ENCODE data around the gene CARMIL1. TPM values are rescaled to one million over a fixed set of nuclear protein-coding genes. Genes with fewer than 3 reads are reported as not detected.

The CARMIL1 gene
- total RNA-seq, 1 donor from 2014 or later: 14.0 TPM

DNA sequence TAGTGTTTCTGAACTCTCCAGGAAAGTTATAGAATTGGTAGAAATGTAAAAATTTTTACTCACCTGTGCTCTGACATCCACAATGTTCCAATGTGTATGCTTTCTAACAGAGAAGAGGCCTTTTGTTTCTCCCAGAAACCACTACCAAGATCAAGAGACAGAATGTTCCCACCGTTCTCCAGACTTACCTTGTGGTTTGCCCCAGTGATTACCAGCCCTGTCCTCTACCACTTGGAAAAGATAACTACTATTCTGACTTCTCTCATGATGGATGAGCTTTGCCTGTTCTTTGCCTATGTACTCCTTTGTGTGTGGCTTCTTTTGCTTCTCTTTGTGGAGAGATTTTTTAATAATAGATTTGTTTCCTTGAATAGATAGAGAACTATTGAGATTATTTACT, 199.8 kb downstream of the CARMIL1 start:
- no peak for DNase-seq

DNA sequence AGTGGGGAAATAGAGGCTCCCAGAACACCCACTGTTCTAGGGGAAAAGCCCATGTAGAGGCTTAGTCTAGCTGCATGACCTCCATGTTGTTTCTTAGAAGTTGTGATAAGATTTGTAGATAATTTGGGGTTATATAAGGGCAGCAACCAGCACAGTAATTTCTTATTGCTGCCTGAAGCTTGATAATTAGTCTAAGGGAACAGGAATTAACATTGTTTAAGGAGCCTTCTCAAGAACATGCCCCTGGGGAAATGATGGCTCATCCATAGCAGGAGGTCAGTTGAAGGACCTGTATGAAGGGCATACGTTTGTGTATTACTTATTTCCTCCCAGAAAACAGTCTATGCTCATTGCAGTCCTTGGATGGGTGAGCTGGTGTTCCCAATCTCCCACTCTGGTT, 202.1 kb downstream of the CARMIL1 start:
- no peak for DNase-seq

DNA sequence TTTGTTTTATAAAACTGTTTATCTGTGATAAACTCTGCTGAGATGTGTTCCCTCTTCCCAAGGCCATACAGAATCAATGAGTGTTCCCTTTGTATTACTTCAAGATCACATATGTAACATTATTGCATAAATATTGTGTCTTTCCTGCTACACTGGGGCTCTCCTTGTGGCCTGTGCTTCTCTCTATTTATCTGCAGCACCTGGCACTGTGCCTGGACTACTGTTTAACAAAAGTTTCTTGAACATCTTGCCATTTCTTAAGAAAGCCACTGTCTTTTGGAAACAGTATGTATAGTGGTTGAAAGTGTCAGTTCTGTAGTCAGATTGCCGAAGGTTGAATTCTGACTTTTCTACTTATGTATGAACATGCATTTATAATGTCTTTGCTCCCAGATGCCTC, 203.8 kb downstream of the CARMIL1 start:
- DNase-seq: no peak

DNA sequence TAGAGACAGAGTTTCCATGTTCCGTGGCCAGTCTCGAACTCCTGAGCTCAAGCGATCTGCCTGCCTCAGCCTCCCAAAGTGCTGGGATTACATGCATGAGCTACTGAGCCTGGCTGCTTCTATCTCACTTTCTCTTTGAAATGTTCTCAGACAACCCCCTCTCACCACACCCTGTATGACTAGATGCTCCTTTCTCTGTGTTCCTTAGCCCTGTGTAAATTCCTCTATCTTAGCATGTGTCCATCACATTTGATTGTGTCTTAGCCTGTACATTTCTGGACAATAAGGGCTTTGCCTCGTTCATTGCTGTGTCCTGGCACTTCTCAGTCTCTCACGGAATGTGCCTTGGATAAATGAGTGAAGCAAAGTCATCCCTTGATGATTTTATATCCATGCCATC, 204.8 kb downstream of the CARMIL1 start:
- DNase-seq: no peak

GRCh38 chr6:25484900-25485299, 205.7 kb downstream of the CARMIL1 start:
- DNase-seq: no peak

DNA sequence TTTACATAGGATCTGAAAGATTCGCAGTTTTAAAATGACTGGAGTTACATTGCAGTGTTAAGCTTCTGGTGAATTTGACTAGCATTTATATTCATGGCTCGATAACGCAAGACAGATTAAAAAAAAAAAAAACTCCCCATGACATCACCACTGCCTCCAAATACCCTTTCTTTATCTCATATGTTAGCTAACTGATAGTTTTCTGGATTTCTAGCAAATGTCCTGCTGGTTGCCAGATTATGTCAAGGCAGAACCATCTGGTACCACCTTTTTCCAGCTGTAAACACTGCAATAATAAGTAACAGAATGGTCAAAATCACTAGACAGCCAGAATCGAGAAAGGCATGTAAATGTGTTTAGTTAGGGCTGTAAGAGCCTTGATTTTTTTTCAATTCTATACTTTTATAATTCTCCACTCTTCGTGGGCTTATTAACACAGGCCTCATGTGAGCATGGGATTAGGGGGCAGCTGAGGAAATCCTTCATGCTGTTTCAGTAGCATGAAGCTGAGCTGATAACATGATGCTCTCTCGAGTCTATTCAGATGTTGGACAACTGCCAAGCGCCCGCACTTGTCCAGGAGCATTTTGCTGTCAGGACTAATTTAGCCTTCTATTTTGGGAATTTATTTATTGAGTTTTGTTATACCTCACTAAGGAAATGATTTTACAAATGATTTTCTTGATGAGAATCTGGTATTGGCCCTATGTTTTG, 206.8 kb downstream of the CARMIL1 start:
- DNase-seq: peak; percentile 90

- no peak for DNase-seq
These were observed 207.4 kb downstream of the CARMIL1 start for GRCh38 chr6:25486550-25486949.

GRCh38 chr6:25487012-25487411, 207.8 kb downstream of the CARMIL1 start:
- no peak for DNase-seq

DNA sequence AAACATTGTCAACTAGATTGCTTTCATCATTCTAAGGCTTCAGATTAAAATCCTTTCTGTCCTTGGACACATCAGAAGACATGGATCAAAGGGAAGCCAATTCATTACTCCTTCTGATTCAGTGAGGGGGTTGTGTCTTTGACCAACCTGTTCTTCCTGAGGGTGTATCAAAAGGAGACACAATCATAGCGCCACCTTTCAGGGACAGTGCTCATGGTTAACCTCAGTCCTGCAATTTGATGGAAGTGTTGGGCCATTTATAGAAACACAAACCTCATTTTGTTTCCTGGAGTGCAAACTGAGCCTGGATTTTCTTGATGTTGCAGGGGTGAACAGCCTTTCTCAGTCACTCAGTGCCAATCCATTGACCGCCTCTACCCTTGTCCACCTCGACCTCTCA, 209.0 kb downstream of the CARMIL1 start:
- no peak for DNase-seq

GRCh38 chr6:25489399-25489798, 210.2 kb downstream of the CARMIL1 start:
- no peak for DNase-seq

- DNase-seq: peak; percentile 87
These were observed 211.0 kb downstream of the CARMIL1 start for GRCh38 chr6:25490018-25490801.

DNA sequence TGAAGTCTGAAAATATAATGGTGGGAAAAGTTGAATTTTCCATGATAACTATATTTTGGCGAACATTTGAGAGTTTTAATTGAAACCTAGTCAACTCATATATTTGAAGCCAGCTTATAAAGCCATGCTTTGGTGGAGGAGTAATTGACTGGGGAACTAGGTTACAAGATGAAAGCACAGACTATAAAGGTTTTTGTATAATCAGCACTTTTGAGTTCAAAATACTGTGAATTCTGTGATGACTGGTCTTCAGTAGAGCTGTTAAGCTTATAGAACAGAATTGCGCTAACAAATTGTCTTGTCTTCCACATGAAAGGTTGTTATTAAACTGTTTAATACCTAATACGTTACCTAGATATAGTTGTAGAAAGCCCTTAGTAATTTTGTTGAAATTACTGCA, 213.8 kb downstream of the CARMIL1 start:
- DNase-seq: no peak

DNA sequence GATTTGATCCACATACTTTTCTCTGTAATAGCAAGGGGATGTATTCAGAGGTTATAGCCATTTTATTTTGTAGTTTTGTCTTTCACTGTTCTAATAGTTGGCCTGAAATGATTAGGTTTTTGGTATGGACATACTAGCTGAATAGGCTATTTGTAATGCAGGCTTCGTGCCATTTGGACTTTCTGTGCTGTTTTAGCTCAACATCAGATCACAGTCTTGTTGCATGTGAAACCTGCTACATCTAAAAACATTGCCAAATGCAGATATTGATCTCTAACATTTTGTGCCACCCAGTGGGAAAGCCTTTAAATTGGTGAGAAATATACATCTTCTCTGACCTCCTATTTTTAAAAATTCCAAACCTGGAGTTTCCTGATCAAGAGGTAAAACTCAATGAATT, 215.3 kb downstream of the CARMIL1 start:
- no peak for DNase-seq

DNA sequence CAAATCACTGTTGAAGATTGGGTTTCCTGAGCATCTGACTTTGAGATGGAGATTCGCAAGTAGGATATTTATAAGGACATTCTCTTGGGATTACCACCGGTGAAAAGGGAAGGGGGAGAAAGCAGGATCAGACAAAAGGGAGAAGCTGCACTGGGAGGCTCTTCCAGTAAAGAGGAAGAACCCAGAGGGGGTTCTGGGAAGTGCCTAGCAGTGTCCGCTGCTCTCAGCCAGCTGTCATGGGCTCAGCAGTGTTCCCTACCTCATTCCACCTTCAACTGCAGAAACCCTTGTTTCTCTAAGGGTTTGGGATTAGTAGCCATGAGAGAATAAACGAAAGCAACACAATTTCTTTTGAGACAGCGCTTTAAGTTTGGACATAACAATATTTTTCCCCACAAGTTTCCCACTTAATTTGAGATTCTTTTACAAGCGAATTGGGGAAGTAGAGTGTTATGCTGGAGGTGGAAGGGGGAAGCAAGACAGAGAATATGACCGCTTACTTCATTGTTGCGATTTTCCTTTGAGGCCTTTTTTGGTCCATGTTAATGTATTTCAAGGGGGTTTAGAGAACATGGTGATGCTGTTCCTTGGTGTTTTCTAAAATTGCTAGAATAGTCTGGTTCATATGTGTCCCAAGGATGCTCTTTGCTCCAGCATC, 218.3 kb downstream of the CARMIL1 start:
- no peak for DNase-seq

DNA sequence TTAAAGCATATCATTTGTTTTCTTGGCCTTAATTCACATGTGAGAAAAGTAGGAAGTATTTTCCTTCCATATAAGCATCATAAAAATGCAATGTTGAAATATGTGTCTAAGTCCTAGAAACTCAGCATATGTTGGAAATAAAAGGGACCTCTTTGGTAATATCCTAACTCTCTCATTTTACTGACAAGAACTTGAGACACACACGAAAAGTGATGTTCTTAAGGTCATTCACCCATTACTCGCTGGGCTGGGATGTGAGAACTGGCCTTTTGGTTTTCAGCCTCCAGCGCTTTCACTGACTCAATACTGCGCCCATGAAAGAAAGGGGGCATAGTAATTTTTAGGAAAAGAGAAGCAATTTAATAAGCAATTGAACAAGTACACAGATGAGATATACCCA, 219.3 kb downstream of the CARMIL1 start:
- no peak for DNase-seq

DNA sequence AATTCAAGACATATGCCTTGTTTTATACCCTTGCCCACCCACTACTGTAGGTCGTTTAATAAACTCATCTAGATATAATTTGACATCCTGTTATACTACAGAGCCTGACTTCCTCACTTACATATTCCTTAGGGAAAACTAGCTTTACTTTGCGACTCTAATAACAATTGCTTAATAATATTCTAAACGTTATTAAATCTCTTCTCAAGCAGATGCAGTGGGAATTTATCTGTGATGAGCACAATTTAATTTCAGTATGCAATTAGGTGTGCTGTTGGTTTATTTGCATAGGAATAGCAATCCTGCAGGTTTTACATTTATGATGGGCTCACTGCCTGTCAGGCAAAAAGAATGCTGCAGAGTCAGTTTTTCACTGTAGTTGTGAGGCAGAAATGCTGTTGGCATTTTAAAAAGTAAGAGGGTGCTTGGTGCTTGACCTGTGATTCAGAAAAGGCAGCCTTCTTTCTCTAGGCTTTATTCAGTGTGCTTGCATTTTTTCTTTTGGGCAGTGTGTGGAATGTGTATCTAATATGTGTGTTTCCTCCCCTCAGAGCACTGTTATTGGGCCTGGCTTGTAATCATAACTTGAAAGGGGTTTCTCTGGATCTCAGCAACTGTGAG, 220.6 kb downstream of the CARMIL1 start:
- DNase-seq: no peak

GRCh38 chr6:25503686-25504085, 224.5 kb downstream of the CARMIL1 start:
- no peak for DNase-seq

GRCh38 chr6:25504661-25505060, 225.5 kb downstream of the CARMIL1 start:
- no peak for DNase-seq

DNA sequence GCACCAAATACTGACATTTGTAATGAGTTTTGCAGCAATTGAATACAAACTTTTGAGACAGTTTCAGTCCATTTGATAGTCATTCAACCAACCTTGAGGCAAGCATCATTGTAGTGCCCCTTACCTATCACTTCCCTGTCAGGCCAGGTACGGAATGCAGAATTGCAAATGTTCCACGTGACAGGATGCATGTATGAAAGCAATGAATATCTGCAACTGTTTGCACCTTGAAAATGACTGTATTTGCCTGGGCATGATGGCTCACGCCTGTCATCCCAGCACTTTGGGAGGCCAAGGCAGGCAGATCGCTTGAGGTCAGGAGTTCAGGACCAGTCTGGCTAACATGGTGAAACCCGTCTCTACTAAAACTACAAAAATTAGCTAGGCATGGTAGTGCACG, 226.8 kb downstream of the CARMIL1 start:
- no peak for DNase-seq

DNA sequence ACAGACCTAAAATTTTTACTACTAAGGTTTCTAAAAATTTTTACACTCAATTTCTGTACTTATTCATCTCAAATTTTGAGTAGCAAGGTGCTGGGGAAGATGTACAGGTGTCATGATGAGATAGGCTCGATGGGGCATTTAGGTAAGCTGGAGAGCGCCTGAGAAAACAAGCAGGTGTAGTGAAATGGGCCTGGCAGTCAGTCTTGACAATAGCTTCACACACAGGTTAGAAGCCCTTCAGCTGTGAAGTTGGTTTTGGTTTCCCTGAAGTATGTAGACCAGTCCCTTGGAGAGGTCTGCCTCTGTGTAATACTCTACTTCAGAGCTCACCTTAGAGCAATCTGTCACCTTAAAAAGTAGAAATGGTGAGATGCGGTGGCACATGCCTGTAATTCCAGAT, 228.9 kb downstream of the CARMIL1 start:
- no peak for DNase-seq

DNA sequence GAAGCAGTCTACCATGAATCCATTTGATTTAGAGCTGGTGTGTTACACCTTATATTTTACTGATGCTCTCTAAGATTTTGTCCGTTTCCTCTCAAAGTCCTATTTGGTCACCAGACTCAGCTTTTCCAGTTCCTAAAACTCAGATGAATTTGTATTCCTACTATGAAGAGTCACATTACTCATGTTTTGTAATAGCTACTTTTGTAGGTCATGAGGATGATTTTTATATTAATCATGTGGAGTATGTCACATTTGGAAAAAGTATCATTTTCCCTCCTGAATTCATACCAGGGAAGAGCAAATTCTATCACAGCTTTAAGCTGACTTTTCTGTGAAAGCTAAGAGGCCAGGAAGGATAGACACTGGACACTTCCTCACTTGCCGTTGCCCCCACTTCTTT, 232.2 kb downstream of the CARMIL1 start:
- no peak for DNase-seq

DNA sequence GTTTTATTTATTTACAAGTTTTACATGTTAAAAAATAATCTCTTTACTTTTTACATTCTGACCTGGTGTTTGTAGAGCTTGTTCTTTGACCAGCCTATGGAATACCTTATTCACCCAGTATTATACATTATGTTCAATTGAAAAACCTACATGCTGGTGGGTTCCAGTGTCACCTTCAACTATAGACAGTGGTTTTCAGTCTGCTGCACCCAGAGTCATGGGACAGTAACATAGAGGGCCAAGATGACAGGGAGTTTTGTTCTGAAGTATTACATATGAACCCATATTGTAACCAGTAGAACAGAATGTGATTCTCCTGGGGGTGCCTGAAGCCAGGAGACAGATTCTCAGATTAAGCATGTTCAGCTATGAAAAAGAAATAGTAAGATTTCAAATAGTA, 233.4 kb downstream of the CARMIL1 start:
- no peak for DNase-seq

GRCh38 chr6:25519856-25520255, 240.7 kb downstream of the CARMIL1 start:
- no peak for DNase-seq
